ENCODE measurements around the gene CASKIN1.

CASKIN1 gene

GRCh38 chr16:2228161-2228824 is 31.9 kb upstream of the CASKIN1 start:
- H3K4me1 ChIP-seq (ENCODE audit: low read length): peaks cover 5% of the 10 kb centered on the region; the same call in 1 of the 2 replicates
- H3K27me3 ChIP-seq (ENCODE audit: low read depth, low read length): no peaks in the 10 kb centered on the region
- H3K27ac ChIP-seq (ENCODE audit: low read length): no peak overlapping the region
- peaks cover 13% of the 10 kb centered on the region for H4K20me1 ChIP-seq (ENCODE audit: insufficient read depth, low read length)
- TF ChIP-seq CTCF (IDR thresholded peaks at IDR 0.05; ENCODE audit: low read depth, low read length) (no peak), EZH2phosphoT487 (IDR thresholded peaks at IDR 0.05; ENCODE audit: low read depth) (no peak)
- peaks cover 11% of the 10 kb centered on the region for H3K36me3 ChIP-seq (replicated peaks; ENCODE audit: low read depth, low read length)
- H3K9ac ChIP-seq (ENCODE audit: low read length): no peak overlapping the region
- H2AFZ ChIP-seq (ENCODE audit: low read depth, low read length): no peak overlapping the region
- no peaks in the 10 kb centered on the region for H3K9me3 ChIP-seq (ENCODE audit: insufficient read depth, low read length)
- no peak overlapping the region for H3K4me3 ChIP-seq (ENCODE audit: low read length)
- peaks cover 50% of the 10 kb centered on the region for H3K79me2 ChIP-seq (ENCODE audit: low read length)
- no peak overlapping the region for H3K4me2 ChIP-seq (ENCODE audit: low read length)

- Histone ChIP-seq H2AFZ (ENCODE audit: low read depth, low read length) (no peak overlapping the region), H3K27me3 (ENCODE audit: low read depth, low read length) (no peaks in the 10 kb centered on the region), H3K79me2 (ENCODE audit: low read length) (peaks cover 50% of the 10 kb centered on the region), H3K9me3 (ENCODE audit: insufficient read depth, low read length) (no peaks in the 10 kb centered on the region), H3K4me1 (ENCODE audit: low read length) (peaks cover 5% of the 10 kb centered on the region; the same call in 1 of the 2 replicates), H3K36me3 (replicated peaks; ENCODE audit: low read depth, low read length) (peaks cover 6% of the 10 kb centered on the region), H3K9ac (ENCODE audit: low read length) (no peak overlapping the region), H3K4me2 (ENCODE audit: low read length) (no peak overlapping the region), H3K4me3 (ENCODE audit: low read length) (no peak overlapping the region), H4K20me1 (ENCODE audit: insufficient read depth, low read length) (peaks cover 13% of the 10 kb centered on the region), H3K27ac (ENCODE audit: low read length) (no peak overlapping the region)
- no peak for TF ChIP-seq CTCF (IDR thresholded peaks at IDR 0.05; ENCODE audit: low read depth, low read length)
- no peak for TF ChIP-seq EZH2phosphoT487 (IDR thresholded peaks at IDR 0.05; ENCODE audit: low read depth)
Measured at GRCh38 chr16:2226918-2227317, 30.5 kb upstream of the CASKIN1 start.

GRCh38 chr16:2226245-2226793 is 29.9 kb upstream of the CASKIN1 start:
- peaks cover 50% of the 10 kb centered on the region for H3K79me2 ChIP-seq (ENCODE audit: low read length)
- H3K27ac ChIP-seq (ENCODE audit: low read length): no peak overlapping the region

More at GRCh38 chr16:2226245-2226793, 29.9 kb upstream of the CASKIN1 start:
- Histone ChIP-seq H3K4me2 (ENCODE audit: low read length) (no peak overlapping the region), H3K36me3 (replicated peaks; ENCODE audit: low read depth, low read length) (peaks cover 2% of the 10 kb centered on the region), H3K27me3 (ENCODE audit: low read depth, low read length) (no peaks in the 10 kb centered on the region), H3K9me3 (ENCODE audit: insufficient read depth, low read length) (no peaks in the 10 kb centered on the region), H3K4me3 (ENCODE audit: low read length) (no peak overlapping the region), H3K4me1 (ENCODE audit: low read length) (peaks cover 5% of the 10 kb centered on the region; the same call in 1 of the 2 replicates), H2AFZ (ENCODE audit: low read depth, low read length) (no peak overlapping the region), H3K9ac (ENCODE audit: low read length) (no peak overlapping the region), H4K20me1 (ENCODE audit: insufficient read depth, low read length) (peaks cover 13% of the 10 kb centered on the region)
- TF ChIP-seq CTCF (IDR thresholded peaks at IDR 0.05; ENCODE audit: low read depth, low read length): no peak
- no peak for TF ChIP-seq EZH2phosphoT487 (IDR thresholded peaks at IDR 0.05; ENCODE audit: low read depth)

Data from OCI-LY3 (cell line).